Ovary (tissue), 3 donors: Measurements from ENCODE around the gene NOTO.

Experiments
- EP300 ChIP-seq: sonication (generic); formaldehyde crosslinking; IDR thresholded peaks from one replicate; pipeline ENCODE4 v1.6.1; 2017; ENCODE audit warnings: antibody characterized with exemption
- TF ChIP-seq, protein P1 (sequence below), 3 donors: fragments of 450-650 bp in 2 of 3; fragments of 200-600 bp in 1 of 3; IDR thresholded peaks; one replicate each; pipeline versions ENCODE4 v1.5.1 to v1.8.0; 2016 to 2022; ENCODE audit warnings: antibody characterized with exemption in 3 of 3, mild to moderate bottlenecking in 1 of 3
- donor health status: DM: no; HTN: no; CAD: no.

DNA sequence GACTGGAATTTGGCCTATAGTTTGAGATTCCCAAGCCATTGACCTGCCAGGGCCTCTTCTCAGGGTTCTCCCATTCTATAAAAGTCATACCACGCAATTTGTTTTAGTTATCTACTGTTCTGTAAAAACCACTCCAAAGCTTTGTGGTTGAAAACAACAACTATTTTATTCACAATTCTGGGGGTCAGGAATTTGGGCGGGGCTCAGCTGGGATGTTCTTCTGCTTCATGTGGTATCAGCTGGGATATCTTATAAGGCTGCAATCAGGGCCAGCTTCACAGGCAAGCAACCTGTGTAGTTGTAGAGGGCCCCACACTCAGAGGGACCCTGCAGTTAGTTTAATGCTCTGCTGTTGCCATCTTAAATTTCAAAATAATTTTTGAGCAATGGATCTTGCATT is 16.4 kb upstream of the NOTO start:
- TF ChIP-seq, protein P1, sequence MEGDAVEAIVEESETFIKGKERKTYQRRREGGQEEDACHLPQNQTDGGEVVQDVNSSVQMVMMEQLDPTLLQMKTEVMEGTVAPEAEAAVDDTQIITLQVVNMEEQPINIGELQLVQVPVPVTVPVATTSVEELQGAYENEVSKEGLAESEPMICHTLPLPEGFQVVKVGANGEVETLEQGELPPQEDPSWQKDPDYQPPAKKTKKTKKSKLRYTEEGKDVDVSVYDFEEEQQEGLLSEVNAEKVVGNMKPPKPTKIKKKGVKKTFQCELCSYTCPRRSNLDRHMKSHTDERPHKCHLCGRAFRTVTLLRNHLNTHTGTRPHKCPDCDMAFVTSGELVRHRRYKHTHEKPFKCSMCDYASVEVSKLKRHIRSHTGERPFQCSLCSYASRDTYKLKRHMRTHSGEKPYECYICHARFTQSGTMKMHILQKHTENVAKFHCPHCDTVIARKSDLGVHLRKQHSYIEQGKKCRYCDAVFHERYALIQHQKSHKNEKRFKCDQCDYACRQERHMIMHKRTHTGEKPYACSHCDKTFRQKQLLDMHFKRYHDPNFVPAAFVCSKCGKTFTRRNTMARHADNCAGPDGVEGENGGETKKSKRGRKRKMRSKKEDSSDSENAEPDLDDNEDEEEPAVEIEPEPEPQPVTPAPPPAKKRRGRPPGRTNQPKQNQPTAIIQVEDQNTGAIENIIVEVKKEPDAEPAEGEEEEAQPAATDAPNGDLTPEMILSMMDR (IDR thresholded peaks at IDR 0.05), result no peak
- no peak for TF ChIP-seq EP300
